Measurements from ENCODE around the gene FRMD1. TPM values are rescaled to one million over a fixed set of nuclear protein-coding genes. Genes with fewer than 3 reads are reported as not detected.

Gene FRMD1
- total RNA-seq, 1 donor from 2014 or later, result 0.52 TPM

GRCh38 chr6:168027521-168027920 lies 51.5 kb downstream of the FRMD1 start:
- no peak for DNase-seq (ENCODE audit: low spot score)

- no peak for DNase-seq (ENCODE audit: low spot score)
These were observed 52.1 kb downstream of the FRMD1 start for GRCh38 chr6:168026925-168027324.

- DNase-seq (ENCODE audit: low spot score), result no peak
These were observed 52.9 kb downstream of the FRMD1 start for GRCh38 chr6:168025831-168026710.

- DNase-seq (ENCODE audit: low spot score), result peak; percentile 19
These were observed 54.0 kb downstream of the FRMD1 start for GRCh38 chr6:168024951-168025510.

GRCh38 chr6:168022488-168023321 lies 56.3 kb downstream of the FRMD1 start:
- peak; percentile 26 for DNase-seq (ENCODE audit: low spot score)

GRCh38 chr6:168021581-168021980 lies 57.4 kb downstream of the FRMD1 start:
- no peak for DNase-seq (ENCODE audit: low spot score)

GRCh38 chr6:168020242-168020641 lies 58.8 kb downstream of the FRMD1 start:
- DNase-seq (ENCODE audit: low spot score), result no peak

GRCh38 chr6:168018664-168019063 lies 60.3 kb downstream of the FRMD1 start:
- peak; percentile 38 for DNase-seq (ENCODE audit: low spot score)

- DNase-seq (ENCODE audit: low spot score), result peak; percentile 42
These were observed 61.4 kb downstream of the FRMD1 start for GRCh38 chr6:168017629-168018028.

- DNase-seq (ENCODE audit: low spot score), result peak; percentile 52
These were observed 62.1 kb downstream of the FRMD1 start for GRCh38 chr6:168016721-168017525.

GRCh38 chr6:168016176-168016620 lies 62.8 kb downstream of the FRMD1 start:
- peak; percentile 31 for DNase-seq (ENCODE audit: low spot score)

- peak; percentile 25 for DNase-seq (ENCODE audit: low spot score)
These were observed 63.4 kb downstream of the FRMD1 start for GRCh38 chr6:168015482-168016175.

- no peak for DNase-seq (ENCODE audit: low spot score)
These were observed 64.0 kb downstream of the FRMD1 start for GRCh38 chr6:168015009-168015408.

- no peak for DNase-seq (ENCODE audit: low spot score)
These were observed 64.6 kb downstream of the FRMD1 start for GRCh38 chr6:168014428-168014827.

GRCh38 chr6:168013250-168013915 lies 65.6 kb downstream of the FRMD1 start:
- peak; percentile 37 for DNase-seq (ENCODE audit: low spot score)

GRCh38 chr6:168012431-168013249 lies 66.4 kb downstream of the FRMD1 start:
- DNase-seq (ENCODE audit: low spot score), result peak; percentile 28

GRCh38 chr6:168011291-168011690 lies 67.7 kb downstream of the FRMD1 start:
- no peak for DNase-seq (ENCODE audit: low spot score)

- no peak for DNase-seq (ENCODE audit: low spot score)
These were observed 69.7 kb downstream of the FRMD1 start for GRCh38 chr6:168009331-168009730.

- DNase-seq (ENCODE audit: low spot score), result peak; percentile 76
These were observed 71.2 kb downstream of the FRMD1 start for GRCh38 chr6:168007592-168008338.

All from ureter (tissue), 1 donor.